C4-2B (cell line): ENCODE data around the gene SCMH1.

ENCODE experiments used
- H3K27ac ChIP-seq: fragments of 450-650 bp; 2 replicates; pipeline ENCODE4 v1.5.1; 2017
- CTCF ChIP-seq: fragments of 450-650 bp; conservative IDR thresholded peaks from 2 replicates; pipeline ENCODE4 v1.5.1; 2017; ENCODE audit warnings: mild to moderate bottlenecking
- ZFX ChIP-seq: fragments of 450-650 bp; IDR thresholded peaks from 2 replicates; pipeline ENCODE4 v1.6.1; 2017

Gene SCMH1

GRCh38 chr1:41103766-41104165 is 138.3 kb downstream of the SCMH1 start:
- H3K27ac ChIP-seq: no peak overlapping the region

GRCh38 chr1:41102653-41103052 is 139.5 kb downstream of the SCMH1 start:
- peak overlapping the region; percentile 46; the same call in 1 of the 2 replicates for H3K27ac ChIP-seq

More at GRCh38 chr1:41103766-41104165, 138.3 kb downstream of the SCMH1 start:
- TF ChIP-seq ZFX: no peak
- TF ChIP-seq CTCF: no peak

GRCh38 chr1:41101950-41102607 is 140.0 kb downstream of the SCMH1 start:
- H3K27ac ChIP-seq: peak overlapping the region; percentile 46; the same call in 1 of the 2 replicates
- no peak for TF ChIP-seq ZFX
- TF ChIP-seq CTCF: no peak

More at GRCh38 chr1:41102653-41103052, 139.5 kb downstream of the SCMH1 start:
- TF ChIP-seq CTCF (no peak), ZFX (no peak)

DNA sequence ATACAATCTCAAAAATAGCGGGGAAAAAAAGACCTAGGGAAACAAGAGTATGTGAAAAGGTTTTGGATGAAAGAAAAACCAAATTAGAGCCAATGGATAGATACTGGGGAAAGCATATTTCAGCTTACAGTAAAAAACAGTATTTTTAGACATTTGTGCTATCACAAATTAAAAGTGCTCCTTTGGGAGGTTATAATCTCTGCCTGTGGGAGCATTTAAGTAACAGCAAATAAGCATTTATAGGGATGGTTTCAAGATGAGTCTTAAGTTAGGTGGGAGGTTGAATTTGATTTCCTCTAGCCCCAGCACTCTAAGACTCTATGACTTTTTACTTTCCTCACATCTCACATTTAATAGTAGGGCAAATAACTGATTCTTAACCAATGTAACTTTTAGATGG is 141.0 kb downstream of the SCMH1 start:
- H3K27ac ChIP-seq: no peak overlapping the region
- TF ChIP-seq ZFX (no peak), CTCF (no peak)

DNA sequence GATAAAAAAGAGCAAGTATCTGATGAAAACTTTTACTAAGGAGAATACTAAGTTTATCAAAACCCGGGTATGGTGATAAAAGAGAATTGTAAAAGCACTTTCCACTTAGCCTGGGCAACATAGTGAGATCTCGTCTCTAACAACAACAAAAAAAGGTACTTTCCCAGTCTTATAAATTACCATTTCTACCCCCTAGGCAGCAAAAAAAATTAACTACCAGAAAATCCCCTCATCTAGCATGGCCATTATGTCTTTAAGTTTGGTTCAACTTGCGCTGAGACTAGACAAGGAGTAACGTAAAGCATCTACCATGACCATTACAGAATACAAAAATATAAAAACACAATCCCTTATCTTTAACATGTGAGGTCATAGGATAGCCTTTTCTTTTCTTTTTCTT is 141.9 kb downstream of the SCMH1 start:
- TF ChIP-seq CTCF (no peak), ZFX (no peak)
- H3K27ac ChIP-seq: no peak overlapping the region

GRCh38 chr1:41098730-41099460 is 143.2 kb downstream of the SCMH1 start:
- no peak overlapping the region for H3K27ac ChIP-seq
- no peak for TF ChIP-seq ZFX
- no peak for TF ChIP-seq CTCF

DNA sequence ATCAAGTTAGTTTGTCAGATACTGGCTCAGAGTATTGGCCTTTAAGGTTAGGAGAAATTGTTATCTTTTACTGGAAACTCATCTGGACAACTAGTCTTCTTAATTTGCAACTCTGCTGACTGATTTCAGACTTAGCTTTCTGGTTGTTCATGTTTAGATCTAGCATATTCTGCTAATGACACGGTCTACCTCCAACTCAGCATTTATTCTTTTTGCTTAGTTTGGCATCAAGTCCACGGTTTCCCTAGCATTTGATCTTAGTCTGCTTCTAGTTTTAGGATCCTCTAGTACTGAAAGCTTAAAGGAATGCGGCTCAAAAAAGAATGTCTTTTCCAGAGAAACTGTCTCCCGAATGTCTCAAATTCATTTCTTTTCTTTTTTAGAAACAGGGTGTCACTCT is 145.0 kb downstream of the SCMH1 start:
- no peak overlapping the region for H3K27ac ChIP-seq
- no peak for TF ChIP-seq ZFX
- no peak for TF ChIP-seq CTCF
